Suprapubic skin (tissue), 4 donors: ENCODE results near the gene GPATCH4. TPM values are rescaled to one million over a fixed set of nuclear protein-coding genes. Genes with fewer than 3 reads are reported as not detected.

Experiments used
- DNase-seq, 2 donors: peaks; one replicate each; pipeline ENCODE4 v3.0.0-alpha.2; 2019; ENCODE audit warnings: low spot score in 2 of 2
- H3K27ac ChIP-seq: fragments of 200-600 bp; sonication (generic); one replicate; pipeline ENCODE4 v1.5.1; 2019
- H3K27me3 ChIP-seq: fragments of 200-600 bp; sonication (generic); one replicate; pipeline ENCODE4 v1.5.1; 2019
- H3K36me3 ChIP-seq: fragments of 200-600 bp; sonication (generic); one replicate; pipeline ENCODE4 v1.5.1; 2019
- H3K4me1 ChIP-seq: fragments of 200-600 bp; sonication (generic); one replicate; pipeline ENCODE4 v1.5.1; 2019
- H3K4me3 ChIP-seq: fragments of 200-600 bp; sonication (generic); one replicate; pipeline ENCODE4 v1.5.1; 2019; ENCODE audit warnings: mild to moderate bottlenecking
- H3K9me3 ChIP-seq: fragments of 200-600 bp; sonication (generic); one replicate; pipeline ENCODE4 v1.5.1; 2019
- CTCF ChIP-seq, 2 donors: fragments of 200-600 bp in 1 of 2; fragments of 450-650 bp in 1 of 2; sonication (generic) in 1 of 2; IDR thresholded peaks; one replicate each; pipeline ENCODE4 v1.5.1; 2016 to 2019; ENCODE audit warnings: antibody characterized with exemption in 2 of 2, mild to moderate bottlenecking in 1 of 2, moderate library complexity in 1 of 2
- EP300 ChIP-seq: sonication (generic); formaldehyde crosslinking; IDR thresholded peaks from one replicate; pipeline ENCODE4 v1.6.1; 2017; ENCODE audit warnings: antibody characterized with exemption
- POLR2A ChIP-seq, 2 donors: fragments of 450-650 bp; IDR thresholded peaks; one replicate each; pipeline ENCODE4 v1.6.1; 2017; ENCODE audit warnings: antibody characterized with exemption in 2 of 2, mild to moderate bottlenecking in 2 of 2, moderate library complexity in 2 of 2
- POLR2AphosphoS5 ChIP-seq, 3 donors: sonication (generic); formaldehyde crosslinking; IDR thresholded peaks; one replicate each; pipeline ENCODE4 v1.6.1; 2017; ENCODE audit warnings: antibody characterized with exemption in 3 of 3
- WGBS: methylation state at CpG from one replicate; pipeline ENCODE4 v1.1.5; 2018; 5-methylcytosine and 5-hydroxymethylcytosine counted together
- total RNA-seq, 4 donors: library from RNA; depleted of rRNA; stranded (reverse); fragments of >200 nt; gene quantifications; one replicate each; pipeline ENCODE4 v1.1.0, GENCODE V29; 2016

The GPATCH4 gene
- total RNA-seq, 4 donors from 2014 or later = 15.9 to 25.1 (median 20.5) TPM

GRCh38 chr1:156626079-156626438 is 24.8 kb upstream of the GPATCH4 start:
- H3K4me1 ChIP-seq = peaks cover 21% of the 10 kb centered on the region
- H3K27ac ChIP-seq = no peak overlapping the region
- H3K9me3 ChIP-seq = no peaks in the 10 kb centered on the region
- no peaks in the 10 kb centered on the region for H3K36me3 ChIP-seq
- H3K4me3 ChIP-seq = no peak overlapping the region
- TF ChIP-seq POLR2AphosphoS5 (IDR thresholded peaks at IDR 0.05) (no peak), EP300 (no peak), POLR2A (IDR thresholded peaks at IDR 0.05) (no peak), CTCF (IDR thresholded peaks at IDR 0.05) (no peak)
- peaks cover 82% of the 10 kb centered on the region for H3K27me3 ChIP-seq
- WGBS = 48% methylated on average over 4 of the region's 4 CpGs
- no peak for DNase-seq

GRCh38 chr1:156625436-156626078 is 24.3 kb upstream of the GPATCH4 start:
- TF ChIP-seq POLR2A (IDR thresholded peaks at IDR 0.05) (no peak), POLR2AphosphoS5 (IDR thresholded peaks at IDR 0.05) (no peak), EP300 (no peak), CTCF (IDR thresholded peaks at IDR 0.05) (peak; percentile 65 to 81)
- Histone ChIP-seq H3K4me3 (peak overlapping the region; percentile 42), H3K9me3 (no peaks in the 10 kb centered on the region), H3K4me1 (peaks cover 21% of the 10 kb centered on the region), H3K27ac (no peak overlapping the region), H3K27me3 (peaks cover 82% of the 10 kb centered on the region), H3K36me3 (no peaks in the 10 kb centered on the region)
- DNase-seq = no peak
- WGBS = 2% methylated on average over 29 of the region's 45 CpGs

GRCh38 chr1:156624814-156625435 is 23.6 kb upstream of the GPATCH4 start:
- Histone ChIP-seq H3K27me3 (peaks cover 82% of the 10 kb centered on the region), H3K27ac (no peak overlapping the region), H3K36me3 (no peaks in the 10 kb centered on the region), H3K4me1 (peaks cover 21% of the 10 kb centered on the region), H3K9me3 (no peaks in the 10 kb centered on the region), H3K4me3 (peak overlapping the region; percentile 42)
- 4% methylated on average over 25 of the region's 55 CpGs for WGBS
- TF ChIP-seq EP300 (no peak), CTCF (IDR thresholded peaks at IDR 0.05) (no peak), POLR2A (IDR thresholded peaks at IDR 0.05) (no peak), POLR2AphosphoS5 (IDR thresholded peaks at IDR 0.05) (no peak)
- no peak for DNase-seq

- TF ChIP-seq CTCF (IDR thresholded peaks at IDR 0.05) (no peak), POLR2A (IDR thresholded peaks at IDR 0.05) (no peak), POLR2AphosphoS5 (IDR thresholded peaks at IDR 0.05) (no peak), EP300 (no peak)
- no peaks in the 10 kb centered on the region for H3K9me3 ChIP-seq
- DNase-seq = no peak
- H3K36me3 ChIP-seq = no peaks in the 10 kb centered on the region
- peak overlapping the region; percentile 42 for H3K4me3 ChIP-seq
- 6% methylated on average over 38 of the region's 87 CpGs for WGBS
- no peak overlapping the region for H3K27ac ChIP-seq
- peaks cover 21% of the 10 kb centered on the region for H3K4me1 ChIP-seq
- H3K27me3 ChIP-seq = peaks cover 84% of the 10 kb centered on the region
Observed at GRCh38 chr1:156623946-156624813, 22.9 kb upstream of the GPATCH4 start.
